ENCODE measurements around the gene SEZ6.

SEZ6 gene

GRCh38 chr17:29036584-29036983, 30.8 kb upstream of the SEZ6 start:
- DNase-seq = no peak

GRCh38 chr17:29034510-29034909, 28.7 kb upstream of the SEZ6 start:
- no peak for DNase-seq

GRCh38 chr17:29032857-29033197, 27.0 kb upstream of the SEZ6 start:
- DNase-seq = no peak

GRCh38 chr17:29032013-29032856, 26.4 kb upstream of the SEZ6 start:
- DNase-seq = no peak

GRCh38 chr17:29031488-29031887, 25.7 kb upstream of the SEZ6 start:
- DNase-seq = no peak

GRCh38 chr17:29024316-29024952, 18.6 kb upstream of the SEZ6 start:
- DNase-seq = no peak

- no peak for DNase-seq
Measured at GRCh38 chr17:29022074-29022473, 16.2 kb upstream of the SEZ6 start.

- no peak for DNase-seq
Measured at GRCh38 chr17:29021226-29021625, 15.4 kb upstream of the SEZ6 start.

GRCh38 chr17:29020576-29020975, 14.7 kb upstream of the SEZ6 start:
- no peak for DNase-seq

- no peak for DNase-seq
Measured at GRCh38 chr17:29019475-29020181, 13.8 kb upstream of the SEZ6 start.

GRCh38 chr17:29018788-29019474, 13.1 kb upstream of the SEZ6 start:
- no peak for DNase-seq

GRCh38 chr17:29016345-29017210, 10.7 kb upstream of the SEZ6 start:
- no peak for DNase-seq

GRCh38 chr17:29014716-29015115, 8.9 kb upstream of the SEZ6 start:
- no peak for DNase-seq

GRCh38 chr17:29012535-29012934, 6.7 kb upstream of the SEZ6 start:
- DNase-seq = no peak

- no peak for DNase-seq
Measured at GRCh38 chr17:29010586-29010985, 4.8 kb upstream of the SEZ6 start.

- DNase-seq = no peak
Measured at GRCh38 chr17:29010129-29010528, 4.3 kb upstream of the SEZ6 start.

- DNase-seq = no peak
Measured at GRCh38 chr17:29008591-29008990, 2.8 kb upstream of the SEZ6 start.

- DNase-seq = no peak
Measured at GRCh38 chr17:29007860-29008455, 2.1 kb upstream of the SEZ6 start.

GRCh38 chr17:29007456-29007855, 1.6 kb upstream of the SEZ6 start:
- no peak for DNase-seq

- no peak for DNase-seq
Measured at GRCh38 chr17:29004081-29004692, 1.6 kb downstream of the SEZ6 start.

GRCh38 chr17:29003289-29003688, 2.5 kb downstream of the SEZ6 start:
- DNase-seq = no peak

- no peak for DNase-seq
Measured at GRCh38 chr17:29002811-29003210, 3.0 kb downstream of the SEZ6 start.

Data from CD4-positive, alpha-beta T cell treated with Interferon alpha-2 for 1 hour (primary cell).